Peyer's patch (tissue), 4 donors: ENCODE measurements around the gene SLC39A6. TPM values are rescaled to one million over a fixed set of nuclear protein-coding genes. Genes with fewer than 3 reads are reported as not detected.
"Not testable (repeated sequence)": the region's sequence is repeated elsewhere in the genome, so short reads cannot be mapped to it uniquely, and the experiment has no call there.

Experiments
- DNase-seq, 3 donors: peaks; one replicate each; pipeline ENCODE4 v3.0.0-alpha.2; 2017 to 2019
- H3K27ac ChIP-seq, 4 donors: fragments of 200-600 bp; sonication (generic); one replicate each; pipeline ENCODE4 v1.5.1; 2016 to 2019
- H3K27me3 ChIP-seq, 2 donors: fragments of 200-600 bp; sonication (generic); one replicate each; pipeline ENCODE4 v1.5.1; 2019
- H3K36me3 ChIP-seq, 3 donors: fragments of 200-600 bp; sonication (generic); one replicate each; pipeline ENCODE4 v1.5.1; 2016 to 2019
- H3K4me1 ChIP-seq, 4 donors: fragments of 200-600 bp; sonication (generic); one replicate each; pipeline ENCODE4 v1.5.1; 2016 to 2019
- H3K4me3 ChIP-seq, 4 donors: fragments of 200-600 bp; sonication (generic); 1 replicate in 3 of 4; 2 replicates in 1 of 4; pipeline ENCODE4 v1.5.1; 2016 to 2019; ENCODE audit warnings: mild to moderate bottlenecking in 1 of 4
- H3K9me3 ChIP-seq, 4 donors: fragments of 200-600 bp; sonication (generic); one replicate each; pipeline ENCODE4 v1.5.1; 2016 to 2019; ENCODE audit warnings: mild to moderate bottlenecking in 1 of 4
- POLR2A ChIP-seq, 2 donors: fragments of 450-650 bp; IDR thresholded peaks; one replicate each; pipeline ENCODE4 v1.5.1; 2017; ENCODE audit warnings: antibody characterized with exemption in 2 of 2, mild to moderate bottlenecking in 2 of 2, moderate library complexity in 2 of 2
- total RNA-seq, 4 donors: library from RNA; depleted of rRNA; stranded (reverse); fragments of >200 nt; gene quantifications; one replicate each; pipeline ENCODE4 v1.1.0, GENCODE V29; 2016
- TF ChIP-seq, protein P1 (sequence below), 6 experiments: fragments of 450-650 bp in 4 of 6; fragments of 200-600 bp in 2 of 6; sonication (generic) in 1 of 6; IDR thresholded peaks; one replicate each; pipeline ENCODE4 v1.5.1; 2017 to 2019; ENCODE audit warnings: antibody characterized with exemption in 6 of 6, mild to moderate bottlenecking in 3 of 6, moderate library complexity in 1 of 6

Gene SLC39A6
- total RNA-seq, 4 donors from 2014 or later, result 7.4 to 13.0 (median 8.2) TPM

DNA sequence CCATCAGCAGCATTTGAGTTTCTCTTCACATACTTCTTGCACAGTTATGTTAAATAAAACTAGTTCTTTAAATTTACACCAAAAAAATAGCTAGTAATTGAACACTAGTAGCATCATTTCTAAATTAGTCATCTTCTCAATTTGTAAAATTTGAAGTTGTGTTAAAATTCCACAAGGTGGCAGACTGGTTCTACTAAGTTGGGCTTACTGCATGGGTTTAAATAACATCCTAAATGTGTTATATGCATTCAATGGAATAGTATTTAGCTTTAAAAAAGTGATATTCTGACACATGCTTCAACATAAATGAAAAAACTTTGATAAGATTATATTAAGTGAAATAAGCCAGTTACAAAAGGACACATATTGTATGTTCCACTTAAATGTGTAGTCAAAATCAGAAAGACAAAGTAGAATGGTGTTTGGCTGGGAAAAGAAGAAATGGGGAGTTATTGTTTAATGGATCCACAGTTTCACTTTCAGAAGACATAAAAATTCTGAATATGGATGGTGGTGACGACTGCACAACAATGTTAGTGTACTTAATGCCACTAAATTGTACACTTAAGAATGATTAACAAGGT is 33.1 kb downstream of the SLC39A6 start:
- Histone ChIP-seq H3K27ac (no peak overlapping the region), H3K4me3 (no peak overlapping the region), H3K27me3 (no peaks in the 10 kb centered on the region), H3K36me3 (no peaks in the 10 kb centered on the region), H3K4me1 (no peaks in the 10 kb centered on the region), H3K9me3 (no peaks in the 10 kb centered on the region)
- no peak for DNase-seq
- TF ChIP-seq POLR2A (IDR thresholded peaks at IDR 0.05), result no peak
- TF ChIP-seq, protein P1, sequence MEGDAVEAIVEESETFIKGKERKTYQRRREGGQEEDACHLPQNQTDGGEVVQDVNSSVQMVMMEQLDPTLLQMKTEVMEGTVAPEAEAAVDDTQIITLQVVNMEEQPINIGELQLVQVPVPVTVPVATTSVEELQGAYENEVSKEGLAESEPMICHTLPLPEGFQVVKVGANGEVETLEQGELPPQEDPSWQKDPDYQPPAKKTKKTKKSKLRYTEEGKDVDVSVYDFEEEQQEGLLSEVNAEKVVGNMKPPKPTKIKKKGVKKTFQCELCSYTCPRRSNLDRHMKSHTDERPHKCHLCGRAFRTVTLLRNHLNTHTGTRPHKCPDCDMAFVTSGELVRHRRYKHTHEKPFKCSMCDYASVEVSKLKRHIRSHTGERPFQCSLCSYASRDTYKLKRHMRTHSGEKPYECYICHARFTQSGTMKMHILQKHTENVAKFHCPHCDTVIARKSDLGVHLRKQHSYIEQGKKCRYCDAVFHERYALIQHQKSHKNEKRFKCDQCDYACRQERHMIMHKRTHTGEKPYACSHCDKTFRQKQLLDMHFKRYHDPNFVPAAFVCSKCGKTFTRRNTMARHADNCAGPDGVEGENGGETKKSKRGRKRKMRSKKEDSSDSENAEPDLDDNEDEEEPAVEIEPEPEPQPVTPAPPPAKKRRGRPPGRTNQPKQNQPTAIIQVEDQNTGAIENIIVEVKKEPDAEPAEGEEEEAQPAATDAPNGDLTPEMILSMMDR (IDR thresholded peaks at IDR 0.05), result peak; percentile 2 to 81 (median 60)

DNA sequence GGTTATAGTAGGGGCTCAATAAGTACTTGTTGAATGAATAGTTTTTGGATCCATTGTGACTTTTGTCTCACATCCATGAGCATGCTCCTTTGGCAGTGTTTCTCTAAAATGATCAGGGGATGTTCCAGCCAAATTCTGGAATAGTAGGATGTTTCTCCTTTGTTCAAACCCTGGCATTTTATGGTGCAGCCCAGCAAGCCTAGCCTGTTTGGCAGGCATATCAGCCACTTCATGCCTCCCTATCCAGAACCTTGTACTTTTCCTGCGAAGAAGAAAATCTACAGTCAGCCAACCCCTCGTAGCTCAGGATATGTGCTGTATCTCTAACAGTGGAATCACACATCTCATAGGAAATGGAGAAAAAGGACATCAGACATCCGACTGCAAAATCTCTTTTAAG is 34.7 kb downstream of the SLC39A6 start:
- no peaks in the 10 kb centered on the region for H3K9me3 ChIP-seq
- TF ChIP-seq, protein P1 (IDR thresholded peaks at IDR 0.05), result no peak
- TF ChIP-seq POLR2A (IDR thresholded peaks at IDR 0.05), result no peak
- no peak overlapping the region for H3K4me3 ChIP-seq
- no peaks in the 10 kb centered on the region for H3K27me3 ChIP-seq
- H3K36me3 ChIP-seq, result no peaks in the 10 kb centered on the region
- H3K4me1 ChIP-seq, result no peaks in the 10 kb centered on the region
- no peak overlapping the region for H3K27ac ChIP-seq
- no peak for DNase-seq

DNA sequence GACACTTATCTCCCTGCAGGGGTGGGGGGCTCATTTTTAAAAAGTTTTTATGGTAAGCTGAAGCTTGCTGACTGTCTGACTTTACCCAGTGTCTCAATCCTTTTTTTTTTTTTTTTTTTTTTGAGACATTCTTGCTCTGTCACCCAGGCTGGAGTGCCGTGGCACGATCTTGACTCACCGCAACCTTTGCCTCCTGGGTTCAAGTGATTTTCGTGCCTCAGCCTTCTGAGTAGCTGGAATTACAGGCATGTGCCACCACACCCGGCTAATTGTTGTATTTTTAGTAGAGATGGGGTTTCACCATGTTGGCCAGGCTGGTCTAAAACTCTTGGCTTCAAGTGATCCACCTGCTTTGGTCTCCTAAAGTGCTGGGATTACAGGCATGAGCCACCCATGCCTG is 37.0 kb downstream of the SLC39A6 start:
- H3K4me3 ChIP-seq, H3K36me3 ChIP-seq, H3K9me3 ChIP-seq, H3K27ac ChIP-seq, H3K27me3 ChIP-seq, DNase-seq, H3K4me1 ChIP-seq: not testable (repeated sequence)

DNA sequence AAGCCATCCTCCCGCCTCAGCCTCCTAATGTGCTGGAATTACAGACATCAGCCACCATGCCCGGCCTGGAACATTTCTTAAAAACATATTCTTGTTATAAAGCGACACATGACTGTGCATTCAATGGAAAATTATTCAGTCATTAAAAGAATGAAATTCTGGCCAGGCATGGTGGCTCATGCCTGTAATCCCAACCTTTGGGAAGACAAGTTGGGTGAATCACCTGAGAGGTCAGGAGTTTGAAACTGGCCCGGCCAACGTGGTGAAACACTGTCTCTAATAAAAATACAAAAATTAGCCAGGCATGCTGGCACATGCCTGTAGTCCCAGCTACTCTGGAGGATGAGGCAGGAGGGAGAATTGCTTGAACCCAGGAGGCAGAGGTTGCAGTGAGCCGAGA is 40.1 kb downstream of the SLC39A6 start:
- TF ChIP-seq, protein P1 (IDR thresholded peaks at IDR 0.05), result no peak
- TF ChIP-seq POLR2A (IDR thresholded peaks at IDR 0.05), result no peak
- H3K27ac ChIP-seq, result no peak overlapping the region
- H3K4me3 ChIP-seq, result no peak overlapping the region
- no peaks in the 10 kb centered on the region for H3K9me3 ChIP-seq
- H3K36me3 ChIP-seq, result no peaks in the 10 kb centered on the region
- H3K4me1 ChIP-seq, result no peaks in the 10 kb centered on the region
- no peak for DNase-seq
- no peaks in the 10 kb centered on the region for H3K27me3 ChIP-seq

DNA sequence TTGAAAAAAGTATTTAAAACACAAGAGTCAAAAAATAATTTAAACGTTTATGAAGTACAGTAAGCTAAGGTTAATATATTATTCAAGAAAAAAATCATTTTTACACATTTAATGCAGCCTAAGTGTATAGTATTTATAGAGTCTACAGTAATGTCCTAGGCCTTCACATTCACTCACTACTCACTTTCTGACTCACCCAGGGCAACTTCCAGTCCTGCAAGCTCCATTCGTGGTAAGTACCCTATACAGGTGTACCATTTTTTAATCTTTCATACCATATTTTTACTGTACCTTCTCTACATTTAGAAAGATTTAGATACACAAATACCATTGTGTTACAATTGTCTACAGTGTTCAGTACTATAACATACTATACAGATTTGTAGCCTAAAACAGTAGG is 40.9 kb downstream of the SLC39A6 start:
- Histone ChIP-seq H3K9me3 (no peaks in the 10 kb centered on the region), H3K27me3 (no peaks in the 10 kb centered on the region), H3K36me3 (no peaks in the 10 kb centered on the region), H3K27ac (no peak overlapping the region), H3K4me1 (no peaks in the 10 kb centered on the region), H3K4me3 (no peak overlapping the region)
- DNase-seq, result no peak
- TF ChIP-seq, protein P1 (IDR thresholded peaks at IDR 0.05), result no peak
- TF ChIP-seq POLR2A (IDR thresholded peaks at IDR 0.05), result no peak

DNA sequence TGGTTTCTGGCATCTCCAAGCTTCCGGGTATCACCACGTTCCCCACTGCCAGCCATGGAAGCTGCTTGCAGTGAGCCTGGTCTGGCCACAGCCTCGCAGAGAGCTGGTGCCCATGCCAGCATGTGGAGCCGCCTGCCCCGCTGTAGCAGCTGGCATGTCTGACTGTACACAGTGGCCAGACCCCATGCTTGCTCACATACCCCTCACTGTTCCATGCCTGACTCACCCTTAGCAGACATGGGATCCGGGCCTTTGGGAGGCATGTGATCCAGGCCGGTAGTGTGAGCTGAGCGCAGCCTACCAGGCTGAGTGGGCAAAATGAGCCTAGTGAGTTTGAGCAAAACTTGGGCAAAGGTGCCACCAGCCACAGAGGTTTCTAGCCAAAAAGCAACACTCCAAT is 43.0 kb downstream of the SLC39A6 start:
- Histone ChIP-seq H3K9me3 (no peaks in the 10 kb centered on the region), H3K4me3 (no peak overlapping the region), H3K36me3 (no peaks in the 10 kb centered on the region), H3K27ac (no peak overlapping the region), H3K4me1 (no peaks in the 10 kb centered on the region), H3K27me3 (no peaks in the 10 kb centered on the region)
- DNase-seq, result no peak
- TF ChIP-seq, protein P1 (IDR thresholded peaks at IDR 0.05), result no peak
- TF ChIP-seq POLR2A (IDR thresholded peaks at IDR 0.05), result no peak
